ENCODE measurements around the gene RCSD1. TPM values are rescaled to one million over a fixed set of nuclear protein-coding genes. Genes with fewer than 3 reads are reported as not detected.
A peak's percentile ranks its signal among the peaks of the same experiment; 100 is the strongest.

Gene RCSD1
- total RNA-seq, 2 experiments from 2014 or later, result 42.3 to 44.6 TPM

- intact Hi-C loops (cut with DNase I, micrococcal nuclease), result loop anchor here in 1 of 2 experiments (5.0 kb wide), 1 partner anchor 33 kb away; no protein-coding TSS in a partner anchor
- H3K9me3 Mint-ChIP-seq, result no peaks in the 10 kb centered on the region
- H3K4me3 ChIP-seq (ENCODE audit: low read length), result no peak overlapping the region
- no peak overlapping the region for H3K4me3 Mint-ChIP-seq
- H3K4me1 Mint-ChIP-seq (ENCODE audit: low read depth), result peaks cover 43% of the 10 kb centered on the region
- no peaks in the 10 kb centered on the region for H3K27me3 ChIP-seq (ENCODE audit: control insufficient read depth in 1 of 2, insufficient read depth in 2 of 2, low read length in 2 of 2)
- ChIA-PET POLR2A (interaction anchor here (0.8 to 2.1 kb wide), 5 partner anchors 12 to 75 kb away, joined by 3 to 5 read pairs (median 4); no protein-coding TSS in a partner anchor), CTCF (interaction anchor here (2.1 to 3.1 kb wide), 3 partner anchors 12 to 38 kb away, joined by 5 to 13 read pairs (median 5); no protein-coding TSS in a partner anchor)
- DNase-seq, result no peak
- TF ChIP-seq, protein P1, sequence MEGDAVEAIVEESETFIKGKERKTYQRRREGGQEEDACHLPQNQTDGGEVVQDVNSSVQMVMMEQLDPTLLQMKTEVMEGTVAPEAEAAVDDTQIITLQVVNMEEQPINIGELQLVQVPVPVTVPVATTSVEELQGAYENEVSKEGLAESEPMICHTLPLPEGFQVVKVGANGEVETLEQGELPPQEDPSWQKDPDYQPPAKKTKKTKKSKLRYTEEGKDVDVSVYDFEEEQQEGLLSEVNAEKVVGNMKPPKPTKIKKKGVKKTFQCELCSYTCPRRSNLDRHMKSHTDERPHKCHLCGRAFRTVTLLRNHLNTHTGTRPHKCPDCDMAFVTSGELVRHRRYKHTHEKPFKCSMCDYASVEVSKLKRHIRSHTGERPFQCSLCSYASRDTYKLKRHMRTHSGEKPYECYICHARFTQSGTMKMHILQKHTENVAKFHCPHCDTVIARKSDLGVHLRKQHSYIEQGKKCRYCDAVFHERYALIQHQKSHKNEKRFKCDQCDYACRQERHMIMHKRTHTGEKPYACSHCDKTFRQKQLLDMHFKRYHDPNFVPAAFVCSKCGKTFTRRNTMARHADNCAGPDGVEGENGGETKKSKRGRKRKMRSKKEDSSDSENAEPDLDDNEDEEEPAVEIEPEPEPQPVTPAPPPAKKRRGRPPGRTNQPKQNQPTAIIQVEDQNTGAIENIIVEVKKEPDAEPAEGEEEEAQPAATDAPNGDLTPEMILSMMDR (IDR thresholded peaks at IDR 0.05), result no peak
- H3K27me3 Mint-ChIP-seq, result no peaks in the 10 kb centered on the region
- ATAC-seq (ENCODE audit: poor library complexity), result no peak
- H3K4me1 ChIP-seq (ENCODE audit: insufficient read depth, low read length), result peaks cover 57% of the 10 kb centered on the region
- peaks cover 51% of the 10 kb centered on the region for H3K36me3 Mint-ChIP-seq (ENCODE audit: low read depth)
- peak overlapping the region in 1 of 2 donors; percentile 5 for H3K27ac ChIP-seq (ENCODE audit: low read depth in 1 of 2, low read length in 2 of 2)
- no peak overlapping the region for H3K27ac Mint-ChIP-seq
- peaks cover 80% of the 10 kb centered on the region for H3K36me3 ChIP-seq (ENCODE audit: insufficient read depth, low read length)
- no peaks in the 10 kb centered on the region for H3K9me3 ChIP-seq (ENCODE audit: control insufficient read depth in 1 of 2, insufficient read depth in 1 of 2, low read length in 2 of 2)
These were observed 45.4 kb downstream of the RCSD1 start for GRCh38 chr1:167675440-167675839.

DNA sequence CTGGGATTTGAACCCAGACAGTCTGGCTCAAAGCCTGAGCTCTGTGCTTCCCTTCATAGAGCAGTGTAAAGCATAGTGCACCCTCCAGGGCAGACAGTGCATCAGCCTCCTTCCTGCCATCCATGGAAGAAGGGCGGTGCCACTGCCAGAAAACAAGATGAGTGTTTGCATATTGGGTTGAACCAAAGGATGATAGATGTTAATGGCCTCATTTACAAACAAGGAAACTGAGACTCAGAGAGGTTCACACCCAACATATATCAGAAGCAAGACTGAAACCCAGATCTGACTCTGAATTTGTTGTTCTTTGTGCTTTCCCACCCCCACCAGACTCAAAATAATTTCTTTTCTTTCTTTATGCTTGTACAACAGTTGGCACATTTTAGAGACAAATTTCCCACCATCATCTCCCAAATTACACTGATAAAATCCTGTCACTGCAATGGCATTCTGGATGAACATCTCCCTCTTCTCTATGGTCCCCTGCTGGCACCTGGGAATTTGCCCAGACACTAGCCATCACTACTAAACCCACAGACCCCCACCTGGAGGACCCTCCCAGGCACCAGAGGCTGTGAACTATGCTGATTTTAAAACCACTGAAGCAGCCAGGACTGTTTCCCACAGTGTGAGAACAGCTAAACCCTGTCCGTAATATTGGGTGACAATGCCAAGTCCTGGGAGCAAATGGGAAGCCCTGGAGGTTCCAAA lies 46.3 kb downstream of the RCSD1 start:
- intact Hi-C loops (cut with DNase I, micrococcal nuclease), result loop anchor here in 1 of 2 experiments (5.0 kb wide), 1 partner anchor 34 kb away; no protein-coding TSS in a partner anchor
- peaks cover 56% of the 10 kb centered on the region for H3K4me1 ChIP-seq (ENCODE audit: insufficient read depth, low read length)
- peaks cover 80% of the 10 kb centered on the region for H3K36me3 ChIP-seq (ENCODE audit: insufficient read depth, low read length)
- no peak for ATAC-seq (ENCODE audit: poor library complexity)
- H3K9me3 ChIP-seq (ENCODE audit: control insufficient read depth in 1 of 2, insufficient read depth in 1 of 2, low read length in 2 of 2), result no peaks in the 10 kb centered on the region
- no peaks in the 10 kb centered on the region for H3K27me3 ChIP-seq (ENCODE audit: control insufficient read depth in 1 of 2, insufficient read depth in 2 of 2, low read length in 2 of 2)
- Mint-ChIP-seq H3K27me3 (no peaks in the 10 kb centered on the region), H3K4me1 (ENCODE audit: low read depth) (peaks cover 34% of the 10 kb centered on the region), H3K36me3 (ENCODE audit: low read depth) (peaks cover 42% of the 10 kb centered on the region), H3K4me3 (no peak overlapping the region), H3K9me3 (no peaks in the 10 kb centered on the region), H3K27ac (no peak overlapping the region)
- TF ChIP-seq, protein P1 (IDR thresholded peaks at IDR 0.05), result no peak
- peak overlapping the region in 1 of 2 donors; percentile 5 for H3K27ac ChIP-seq (ENCODE audit: low read depth in 1 of 2, low read length in 2 of 2)
- peak in 1 of 14 experiments; percentile 20 for DNase-seq
- POLR2A ChIA-PET, result interaction anchor here (0.8 to 2.1 kb wide), 5 partner anchors 11 to 76 kb away, joined by 3 to 5 read pairs (median 4); no protein-coding TSS in a partner anchor
- CTCF ChIA-PET, result interaction anchor here (2.1 to 3.1 kb wide), 2 partner anchors 11 to 39 kb away, joined by 5 to 13 read pairs; no protein-coding TSS in a partner anchor
- no peak overlapping the region for H3K4me3 ChIP-seq (ENCODE audit: low read length)

DNA sequence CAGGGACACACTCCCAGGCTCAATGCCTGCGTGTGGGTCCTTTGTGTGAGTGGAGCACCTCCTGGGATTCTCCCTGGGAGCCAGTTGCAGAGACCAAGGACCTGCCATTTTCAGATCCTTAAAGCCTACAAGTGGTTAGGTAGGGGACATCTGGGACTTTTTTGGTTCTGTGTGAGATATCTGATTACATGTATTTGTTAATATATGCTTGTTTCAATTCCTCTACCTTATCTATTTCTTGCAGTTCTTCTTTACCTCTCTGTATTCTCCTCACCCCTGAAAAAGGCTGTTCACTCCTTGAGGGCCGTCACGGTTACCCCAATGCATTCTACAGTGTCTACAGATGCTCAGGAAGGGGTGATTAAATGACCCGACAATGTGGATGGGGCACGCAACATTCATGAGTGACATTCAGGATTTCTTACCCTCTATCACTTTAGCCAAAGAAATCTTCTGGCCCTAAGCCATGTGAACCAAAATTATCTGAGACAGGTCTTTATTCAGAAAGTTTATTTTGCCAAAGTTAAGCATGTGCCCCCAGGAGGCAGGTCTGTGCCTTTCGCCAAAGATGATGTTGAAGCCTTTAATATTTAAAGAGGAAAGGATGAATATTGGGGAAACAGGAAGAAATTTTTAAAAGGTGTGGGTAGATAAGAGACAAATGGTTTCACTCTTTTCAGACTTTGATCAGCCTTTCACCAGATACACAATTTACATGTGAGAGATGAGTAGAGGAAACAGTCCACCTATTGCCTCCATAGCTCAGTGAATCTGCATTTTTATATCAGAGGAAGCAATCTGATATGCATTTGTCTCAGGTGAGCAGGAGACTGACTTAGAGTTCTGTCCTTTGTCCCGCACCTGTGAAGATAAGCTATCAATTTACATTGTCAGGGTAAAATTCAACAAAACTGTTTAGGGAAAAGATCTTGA lies 47.1 kb downstream of the RCSD1 start:
- peak overlapping the region in 1 of 2 donors; percentile 2 for H3K27ac ChIP-seq (ENCODE audit: low read depth in 1 of 2, low read length in 2 of 2)
- H3K9me3 ChIP-seq (ENCODE audit: control insufficient read depth in 1 of 2, insufficient read depth in 1 of 2, low read length in 2 of 2), result no peaks in the 10 kb centered on the region
- Mint-ChIP-seq H3K4me1 (ENCODE audit: low read depth) (peaks cover 26% of the 10 kb centered on the region), H3K27ac (no peak overlapping the region), H3K9me3 (no peaks in the 10 kb centered on the region), H3K27me3 (no peaks in the 10 kb centered on the region), H3K36me3 (ENCODE audit: low read depth) (peaks cover 34% of the 10 kb centered on the region), H3K4me3 (no peak overlapping the region)
- no peaks in the 10 kb centered on the region for H3K27me3 ChIP-seq (ENCODE audit: control insufficient read depth in 1 of 2, insufficient read depth in 2 of 2, low read length in 2 of 2)
- TF ChIP-seq, protein P1 (IDR thresholded peaks at IDR 0.05), result no peak
- ChIA-PET CTCF (no interaction called here), POLR2A (no interaction called here)
- H3K4me3 ChIP-seq (ENCODE audit: low read length), result no peak overlapping the region
- DNase-seq, result no peak
- H3K36me3 ChIP-seq (ENCODE audit: insufficient read depth, low read length), result peaks cover 83% of the 10 kb centered on the region
- intact Hi-C loops (cut with DNase I, micrococcal nuclease), result loop anchor here in 1 of 2 experiments (5.0 kb wide), 1 partner anchor 35 kb away; no protein-coding TSS in a partner anchor
- no peak for ATAC-seq (ENCODE audit: poor library complexity)
- peaks cover 55% of the 10 kb centered on the region for H3K4me1 ChIP-seq (ENCODE audit: insufficient read depth, low read length)

Data from CD4-positive, alpha-beta T cell (primary cell).